ENCODE results near the gene AGPS. TPM values are rescaled to one million over a fixed set of nuclear protein-coding genes. Genes with fewer than 3 reads are reported as not detected.
"Not testable (repeated sequence)": the region's sequence is repeated elsewhere in the genome, so short reads cannot be mapped to it uniquely, and the experiment has no call there.

Gene AGPS
- total RNA-seq, 2 donors from 2014 or later, result 64.8 to 102 TPM

- intact Hi-C loops (cut with DNase I), result no loop called here
- TF ChIP-seq, protein P1, sequence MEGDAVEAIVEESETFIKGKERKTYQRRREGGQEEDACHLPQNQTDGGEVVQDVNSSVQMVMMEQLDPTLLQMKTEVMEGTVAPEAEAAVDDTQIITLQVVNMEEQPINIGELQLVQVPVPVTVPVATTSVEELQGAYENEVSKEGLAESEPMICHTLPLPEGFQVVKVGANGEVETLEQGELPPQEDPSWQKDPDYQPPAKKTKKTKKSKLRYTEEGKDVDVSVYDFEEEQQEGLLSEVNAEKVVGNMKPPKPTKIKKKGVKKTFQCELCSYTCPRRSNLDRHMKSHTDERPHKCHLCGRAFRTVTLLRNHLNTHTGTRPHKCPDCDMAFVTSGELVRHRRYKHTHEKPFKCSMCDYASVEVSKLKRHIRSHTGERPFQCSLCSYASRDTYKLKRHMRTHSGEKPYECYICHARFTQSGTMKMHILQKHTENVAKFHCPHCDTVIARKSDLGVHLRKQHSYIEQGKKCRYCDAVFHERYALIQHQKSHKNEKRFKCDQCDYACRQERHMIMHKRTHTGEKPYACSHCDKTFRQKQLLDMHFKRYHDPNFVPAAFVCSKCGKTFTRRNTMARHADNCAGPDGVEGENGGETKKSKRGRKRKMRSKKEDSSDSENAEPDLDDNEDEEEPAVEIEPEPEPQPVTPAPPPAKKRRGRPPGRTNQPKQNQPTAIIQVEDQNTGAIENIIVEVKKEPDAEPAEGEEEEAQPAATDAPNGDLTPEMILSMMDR (IDR thresholded peaks at IDR 0.05), result no peak
- Histone ChIP-seq H3K4me1 (no peaks in the 10 kb centered on the region), H3K36me3 (no peaks in the 10 kb centered on the region), H3K4me3 (no peak overlapping the region), H3K27ac (no peak overlapping the region), H3K27me3 (no peaks in the 10 kb centered on the region), H3K9ac (ENCODE audit: low read depth in 2 of 2, low read length in 2 of 2) (no peak overlapping the region), H3K9me3 (no peaks in the 10 kb centered on the region)
- no peak for DNase-seq
Observed at GRCh38 chr2:177549171-177549570, 156.6 kb downstream of the AGPS start.

DNA sequence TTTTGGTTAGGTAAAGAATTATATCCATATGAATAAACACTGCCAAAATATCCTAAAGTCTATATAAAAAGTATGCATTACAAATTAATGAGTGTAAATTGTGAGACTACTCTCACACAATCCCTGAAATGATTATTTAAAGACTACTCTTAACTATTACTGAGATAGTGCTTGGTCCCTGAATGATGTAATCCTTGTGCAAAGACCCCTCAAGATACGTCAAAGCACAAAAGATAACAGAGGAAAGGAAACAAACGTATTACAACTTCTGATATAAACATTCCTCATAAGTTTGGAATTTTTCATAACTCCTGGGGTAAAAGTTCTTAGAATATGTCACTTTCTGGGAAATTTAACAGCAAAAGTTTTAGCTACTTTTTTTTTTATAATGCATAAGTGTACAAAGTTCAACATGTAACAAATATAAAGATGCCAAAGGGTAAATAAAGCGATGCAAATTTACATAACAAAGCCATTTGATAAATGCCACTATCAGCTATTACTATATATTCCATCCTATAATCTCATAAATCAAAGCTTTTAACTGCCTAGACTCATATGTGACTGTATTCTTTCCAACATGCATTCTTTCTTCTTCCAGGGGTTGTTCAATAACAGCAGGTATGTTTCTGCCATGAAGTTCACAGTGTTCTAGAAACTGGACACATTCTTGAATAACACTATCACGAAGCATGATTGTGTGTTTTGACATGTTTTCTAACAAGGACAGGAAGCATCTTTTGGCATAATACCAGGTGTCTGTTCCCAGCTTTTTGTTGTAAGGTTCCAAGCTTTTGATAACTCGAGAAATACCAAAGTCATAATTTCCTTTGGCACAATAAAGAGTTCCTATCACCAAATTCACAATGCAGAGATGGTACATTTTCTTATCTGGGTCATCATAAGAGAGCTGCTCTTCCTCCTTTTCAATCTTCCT is 158.0 kb downstream of the AGPS start:
- H3K36me3 ChIP-seq, result no peaks in the 10 kb centered on the region
- intact Hi-C loops (cut with DNase I), result no loop called here
- no peak overlapping the region for H3K4me3 ChIP-seq
- no peaks in the 10 kb centered on the region for H3K4me1 ChIP-seq
- H3K27ac ChIP-seq, result no peak overlapping the region
- no peaks in the 10 kb centered on the region for H3K27me3 ChIP-seq
- H3K9ac ChIP-seq (ENCODE audit: low read depth in 2 of 2, low read length in 2 of 2), result no peak overlapping the region
- no peak for DNase-seq
- TF ChIP-seq, protein P1 (IDR thresholded peaks at IDR 0.05), result no peak
- H3K9me3 ChIP-seq, result no peaks in the 10 kb centered on the region

DNA sequence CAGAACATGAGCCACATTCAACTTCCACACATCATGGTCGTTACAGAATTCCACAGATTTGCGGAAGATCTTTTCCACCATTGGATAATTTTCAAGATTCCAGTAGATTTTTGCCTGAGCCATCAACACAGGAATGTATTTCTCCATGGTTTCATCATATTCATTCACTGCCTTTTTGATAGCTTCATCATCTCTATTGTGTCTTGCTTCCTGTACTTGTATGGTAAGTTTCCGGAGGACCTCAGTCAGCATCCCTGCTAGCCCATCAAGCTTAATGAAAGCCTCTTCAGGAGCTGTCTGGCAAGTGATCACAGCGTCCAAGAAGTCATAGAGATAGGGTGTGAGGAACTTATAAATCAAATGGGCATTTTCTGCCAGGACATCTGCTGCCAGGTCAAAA is 158.8 kb downstream of the AGPS start:
- H3K9ac ChIP-seq (ENCODE audit: low read depth in 2 of 2, low read length in 2 of 2); H3K27me3 ChIP-seq; DNase-seq; H3K27ac ChIP-seq; H3K36me3 ChIP-seq; H3K4me3 ChIP-seq; H3K4me1 ChIP-seq; H3K9me3 ChIP-seq; intact Hi-C loops (cut with DNase I): not testable (repeated sequence)

GRCh38 chr2:177551989-177552421 is 159.4 kb downstream of the AGPS start:
- intact Hi-C loops (cut with DNase I), result no loop called here
- TF ChIP-seq, protein P1 (IDR thresholded peaks at IDR 0.05), result no peak
- Histone ChIP-seq H3K4me1 (no peaks in the 10 kb centered on the region), H3K9ac (ENCODE audit: low read depth in 2 of 2, low read length in 2 of 2) (peak overlapping the region; percentile 83 to 91), H3K36me3 (no peaks in the 10 kb centered on the region), H3K27me3 (no peaks in the 10 kb centered on the region), H3K9me3 (no peaks in the 10 kb centered on the region), H3K4me3 (peak overlapping the region; percentile 74), H3K27ac (no peak overlapping the region)
- DNase-seq, result peak; percentile 54

- TF ChIP-seq, protein P1 (IDR thresholded peaks at IDR 0.05), result no peak
- peak; percentile 90 for DNase-seq
- H3K36me3 ChIP-seq, result no peaks in the 10 kb centered on the region
- peak overlapping the region; percentile 83 to 91 for H3K9ac ChIP-seq (ENCODE audit: low read depth in 2 of 2, low read length in 2 of 2)
- intact Hi-C loops (cut with DNase I), result no loop called here
- H3K9me3 ChIP-seq, result no peaks in the 10 kb centered on the region
- H3K4me1 ChIP-seq, result no peaks in the 10 kb centered on the region
- peak overlapping the region; percentile 74 for H3K4me3 ChIP-seq
- no peaks in the 10 kb centered on the region for H3K27me3 ChIP-seq
- peak overlapping the region; percentile 86 for H3K27ac ChIP-seq
Observed at GRCh38 chr2:177552422-177553175, 160.0 kb downstream of the AGPS start.

Measured in colonic mucosa (tissue), 4 donors.